IPS-11a (cell line): ENCODE data around the gene PP2D1.
A peak's percentile ranks its signal among the peaks of the same experiment; 100 is the strongest.
"Not testable (repeated sequence)": the region's sequence is repeated elsewhere in the genome, so short reads cannot be mapped to it uniquely, and the experiment has no call there.

Experiments
- H3K4me3 ChIP-seq: one replicate; pipeline ENCODE4 v1.5.1; 2013; ENCODE audit warnings: low read depth, low read length, control low read depth

PP2D1 gene, protein sequence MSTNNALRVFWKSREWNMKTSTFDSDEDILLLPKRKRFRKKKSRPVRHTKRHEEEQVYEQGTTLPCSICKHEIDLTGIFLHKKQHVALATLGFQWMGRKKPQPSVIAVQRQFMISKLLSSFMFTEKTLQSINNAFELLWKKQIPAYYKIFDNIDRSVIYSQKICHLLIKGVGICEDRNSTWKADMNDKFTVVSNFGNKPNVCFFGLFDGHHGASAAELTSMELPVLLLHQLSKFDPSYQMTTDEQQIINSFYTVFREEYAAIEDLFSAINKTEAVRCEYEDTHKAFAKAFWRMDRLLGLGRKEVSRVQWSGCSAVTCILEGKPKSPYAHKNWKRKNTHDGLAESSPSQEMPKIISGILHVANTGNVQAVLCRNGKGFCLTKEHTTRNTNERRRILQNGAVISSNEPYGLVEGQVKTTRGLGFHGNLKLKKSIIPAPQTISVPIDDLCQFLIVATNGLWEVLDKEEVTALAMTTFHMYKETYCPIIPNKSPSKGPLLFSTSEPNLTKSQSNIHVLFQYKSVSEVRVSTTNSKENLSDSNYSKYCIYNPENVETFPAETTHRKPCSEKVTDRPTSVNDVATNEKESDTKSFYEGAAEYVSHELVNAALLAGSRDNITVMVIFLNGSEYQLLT

DNA sequence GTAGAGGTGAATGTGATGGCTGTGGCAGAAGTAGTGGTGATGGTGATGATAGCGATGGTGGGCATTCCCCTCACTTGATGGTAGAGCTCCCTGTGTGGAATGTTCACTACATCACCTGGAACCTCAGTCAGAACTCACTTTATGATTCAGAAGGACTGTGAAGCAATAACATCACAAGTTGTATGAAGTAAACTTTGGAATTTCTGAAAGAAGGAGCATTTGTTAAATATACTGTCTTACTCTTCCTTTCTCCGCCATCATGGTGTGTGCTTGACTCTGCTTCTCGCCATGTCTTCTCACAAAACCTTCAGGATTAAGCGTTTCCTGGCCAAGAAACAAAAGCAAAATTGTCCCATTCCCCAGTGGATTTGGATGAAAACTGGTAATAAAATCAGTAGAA is at the start of gene PP2D1:
Gene PP2D1, minus strand, starts transcription at position 101 of the 400 bp plus-strand sequence. CDS start 192 bp downstream, outside the sequence.
- H3K4me3 ChIP-seq, result no peak within 1 kb of the TSS

DNA sequence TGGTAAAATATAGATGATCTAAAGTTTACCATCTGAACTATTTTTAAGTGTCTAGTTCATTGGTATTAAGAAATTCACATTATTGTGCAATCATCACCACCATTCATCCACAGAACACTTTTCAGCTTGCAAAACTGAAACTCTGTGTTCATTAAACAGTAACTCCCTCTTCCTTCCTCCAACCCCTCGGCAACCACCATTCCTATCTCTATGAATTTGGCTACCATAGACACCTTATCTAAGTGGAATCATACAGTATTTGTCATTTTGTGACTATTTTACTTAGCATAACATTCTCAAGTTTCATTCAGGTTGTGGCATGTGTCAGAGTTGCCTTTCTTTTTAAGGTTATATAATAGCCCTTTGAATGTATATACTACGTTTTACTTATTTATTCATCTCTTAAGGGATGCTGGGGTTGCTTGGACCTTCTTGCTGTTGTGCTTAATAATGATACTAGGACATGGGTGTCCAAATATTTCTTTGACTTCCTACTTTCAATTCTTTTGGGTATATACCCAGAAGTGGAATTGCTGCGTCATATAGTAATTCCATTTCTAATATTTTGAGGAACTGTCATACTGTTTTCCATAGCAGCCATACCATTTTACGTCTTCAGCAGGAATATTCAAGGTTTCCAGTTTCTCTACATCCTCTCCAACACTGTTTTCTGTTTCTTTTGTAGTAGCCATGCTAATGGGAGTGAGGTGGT is 49.1 kb upstream of the PP2D1 start:
- H3K4me3 ChIP-seq, result no peak overlapping the region

DNA sequence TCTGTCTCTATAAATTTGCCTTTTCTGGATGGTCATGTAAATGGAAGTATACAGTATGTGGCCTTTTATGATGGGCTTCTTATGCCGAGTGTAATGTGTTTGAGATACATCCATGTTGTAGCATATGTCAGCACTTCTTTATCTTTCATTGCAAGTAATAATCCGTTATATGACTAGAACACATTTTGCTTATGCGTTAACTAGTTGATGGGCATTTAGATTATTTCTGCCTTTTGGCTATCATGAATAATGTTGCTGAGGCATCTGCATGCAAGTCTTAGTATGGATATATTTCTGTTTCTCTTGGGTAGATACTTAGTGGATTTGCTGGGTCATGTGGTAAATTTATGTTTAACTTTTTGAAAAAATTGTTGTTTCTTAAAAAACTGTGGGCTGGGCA is 47.9 kb upstream of the PP2D1 start:
- no peak overlapping the region for H3K4me3 ChIP-seq

DNA sequence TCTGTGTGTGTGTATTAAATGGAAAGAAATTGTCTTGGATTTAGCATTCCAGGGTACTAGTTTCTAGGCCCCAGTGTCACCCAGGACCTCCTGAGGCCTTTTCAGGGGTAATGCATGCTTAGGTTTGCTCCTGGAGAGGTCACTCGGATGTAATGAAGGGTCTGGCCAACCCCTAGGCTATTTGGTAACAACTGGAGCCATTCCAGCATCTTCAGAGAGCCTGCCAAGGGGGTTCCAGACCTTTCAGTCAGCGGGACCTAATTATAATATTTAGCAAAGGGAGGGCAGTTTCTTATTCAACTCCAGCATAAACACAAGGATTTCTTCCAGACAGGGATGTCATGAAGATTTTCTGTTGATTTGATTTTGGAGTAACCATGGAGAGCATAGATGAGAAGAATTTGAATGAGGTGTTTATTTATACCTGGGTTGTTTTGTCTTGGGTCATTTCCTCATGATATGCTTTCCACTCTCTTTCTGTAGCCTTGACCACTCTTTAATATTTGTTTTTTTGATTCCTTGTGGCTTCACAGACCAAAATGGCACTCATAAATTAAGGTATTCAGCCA is 45.6 kb upstream of the PP2D1 start:
- H3K4me3 ChIP-seq, result no peak overlapping the region

DNA sequence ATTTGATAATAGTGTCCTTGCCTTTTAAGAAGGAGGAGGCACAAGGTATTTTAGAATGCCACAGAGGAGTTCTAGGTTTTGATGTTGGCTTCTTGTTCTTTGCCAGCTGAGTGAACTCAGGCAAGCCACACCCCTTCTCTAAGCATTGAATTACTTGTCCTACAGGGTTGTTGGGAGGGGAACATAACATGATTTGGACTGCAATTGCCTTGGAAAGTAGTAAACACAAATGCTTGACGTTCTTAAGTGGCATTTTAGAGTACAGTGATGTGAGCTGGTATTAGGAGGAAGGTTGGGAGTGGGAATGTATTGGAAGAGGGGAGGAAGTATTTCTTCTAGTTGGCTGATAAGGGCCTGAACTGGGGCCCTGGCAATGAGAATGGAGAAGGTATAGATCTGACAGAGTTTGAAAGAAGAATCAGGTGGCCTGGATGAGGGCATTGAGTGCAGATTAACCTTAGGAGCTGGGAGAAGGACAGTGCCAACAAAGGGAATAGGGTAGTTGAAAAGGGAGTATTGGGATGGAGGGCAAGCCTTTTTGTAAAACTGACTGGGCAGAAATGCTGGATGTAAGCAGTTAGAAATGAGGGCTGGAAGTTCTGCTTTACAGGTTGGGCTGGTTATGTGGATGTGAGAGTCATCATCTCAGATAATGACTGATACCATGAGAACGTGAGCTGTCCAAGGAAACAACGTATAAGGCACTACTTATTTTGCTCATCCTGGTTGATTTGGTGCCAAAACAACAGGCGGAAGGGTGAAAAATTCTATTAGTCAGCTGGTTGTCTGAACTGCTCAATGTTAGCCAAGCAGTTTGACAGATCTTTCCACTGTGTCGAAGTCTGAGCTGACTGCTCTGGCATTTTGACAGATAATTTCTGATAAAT is 44.9 kb upstream of the PP2D1 start:
- no peak overlapping the region for H3K4me3 ChIP-seq

DNA sequence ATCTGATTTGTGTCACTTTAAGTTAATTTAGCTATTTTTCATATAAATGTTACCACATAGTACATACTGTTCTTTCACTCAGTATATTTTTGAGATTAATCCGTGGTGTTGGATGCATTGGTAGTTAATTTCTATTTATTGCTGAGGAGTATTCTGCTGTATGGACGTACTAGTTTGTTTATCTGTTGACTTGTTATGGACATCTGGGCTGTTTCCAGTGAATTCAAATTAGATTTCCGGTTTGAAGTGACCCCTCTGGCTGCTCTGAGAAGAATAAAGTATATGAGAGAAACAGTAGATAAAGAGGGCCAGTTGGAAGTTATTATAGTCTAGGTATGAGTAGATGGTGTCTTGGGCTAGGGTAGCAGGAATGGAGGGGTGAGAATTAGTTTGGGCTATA is 43.8 kb upstream of the PP2D1 start:
- H3K4me3 ChIP-seq, result no peak overlapping the region

DNA sequence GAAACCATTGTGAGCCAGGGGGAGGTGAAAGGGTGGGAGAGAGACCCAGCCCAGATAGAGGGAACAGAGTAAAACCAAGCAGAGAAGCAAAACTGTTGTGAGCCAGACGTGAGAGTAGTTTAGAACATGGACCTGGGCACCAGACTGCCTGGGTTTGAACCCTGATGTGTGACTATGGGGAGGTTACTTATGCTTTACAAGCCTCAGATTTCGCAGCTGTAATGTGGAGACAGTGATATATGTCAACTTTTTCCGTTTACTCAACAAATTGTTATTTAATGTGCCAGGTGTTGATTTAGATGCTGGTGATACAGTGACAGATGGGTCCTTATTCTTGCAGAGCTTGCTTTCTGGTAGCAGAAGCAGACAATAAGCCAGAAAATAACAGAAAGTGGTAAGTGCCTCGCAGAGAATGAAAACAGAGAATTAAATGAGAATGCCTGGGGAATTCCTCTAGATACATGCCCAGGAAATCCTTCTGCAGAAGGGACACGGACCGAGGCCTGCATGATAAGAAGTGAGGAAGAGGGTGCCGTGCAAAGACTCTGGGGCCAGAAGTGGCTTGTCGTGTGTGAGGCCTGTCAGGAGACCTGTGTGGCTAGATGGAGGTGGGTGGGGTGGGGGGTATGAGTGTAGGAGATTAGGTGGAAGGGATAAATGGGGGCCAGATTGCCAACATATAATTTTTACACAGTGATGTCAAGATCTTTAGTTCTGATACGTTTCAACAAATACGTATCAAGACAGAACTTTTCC is 43.1 kb upstream of the PP2D1 start:
- H3K4me3 ChIP-seq, result no peak overlapping the region

- H3K4me3 ChIP-seq, result no peak overlapping the region
Observed at GRCh38 chr3:20054549-20054987, 42.5 kb upstream of the PP2D1 start.

- no peak overlapping the region for H3K4me3 ChIP-seq
Observed at GRCh38 chr3:20052851-20053250, 40.8 kb upstream of the PP2D1 start.

GRCh38 chr3:20051123-20051806 is 39.2 kb upstream of the PP2D1 start:
- no peak overlapping the region for H3K4me3 ChIP-seq

GRCh38 chr3:20047976-20048883 is 36.2 kb upstream of the PP2D1 start:
- no peak overlapping the region for H3K4me3 ChIP-seq

DNA sequence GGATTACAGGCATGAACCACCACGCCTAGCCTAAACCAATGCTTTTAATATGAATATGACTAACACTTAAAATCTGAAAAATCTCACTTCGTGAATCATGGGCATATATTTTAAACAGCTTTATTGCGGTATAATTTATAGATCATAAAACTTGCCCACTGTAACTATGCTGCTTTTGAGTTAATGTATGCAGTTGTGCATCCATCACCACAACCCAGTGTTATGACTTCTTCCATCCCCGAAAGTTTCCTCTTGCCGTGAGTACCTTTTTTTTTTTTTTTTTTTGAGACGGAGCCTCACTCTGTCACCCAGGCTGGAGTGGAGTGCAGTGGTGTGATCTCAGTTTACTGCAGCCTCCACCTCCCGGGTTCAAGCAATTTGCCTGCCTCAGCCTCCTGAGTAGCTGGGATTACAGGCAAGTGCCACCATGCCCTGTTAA is 35.3 kb upstream of the PP2D1 start:
- no peak overlapping the region for H3K4me3 ChIP-seq

GRCh38 chr3:20046556-20046955 is 34.5 kb upstream of the PP2D1 start:
- no peak overlapping the region for H3K4me3 ChIP-seq

GRCh38 chr3:20045141-20045540 is 33.1 kb upstream of the PP2D1 start:
- H3K4me3 ChIP-seq, result not testable (repeated sequence)

DNA sequence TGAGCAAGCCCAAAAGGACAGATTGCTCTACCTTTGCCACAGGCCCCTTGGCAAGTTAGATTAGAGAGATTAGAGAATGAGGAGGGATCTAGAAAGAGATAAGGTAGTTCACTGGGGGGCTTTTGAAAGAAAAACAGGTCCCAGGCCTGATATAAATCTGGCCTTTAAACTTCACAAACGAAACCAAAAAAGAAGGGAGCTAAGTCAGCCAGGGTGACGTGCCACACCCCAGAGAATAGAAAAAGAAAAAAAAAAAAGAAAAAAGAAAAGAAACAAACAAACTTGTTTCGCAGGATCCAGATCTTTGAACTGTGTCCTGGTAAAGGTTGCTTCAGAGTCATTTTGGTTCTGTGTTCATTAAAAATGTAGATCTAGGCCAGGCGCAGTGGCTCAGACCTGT is 31.8 kb upstream of the PP2D1 start:
- H3K4me3 ChIP-seq, result no peak overlapping the region

DNA sequence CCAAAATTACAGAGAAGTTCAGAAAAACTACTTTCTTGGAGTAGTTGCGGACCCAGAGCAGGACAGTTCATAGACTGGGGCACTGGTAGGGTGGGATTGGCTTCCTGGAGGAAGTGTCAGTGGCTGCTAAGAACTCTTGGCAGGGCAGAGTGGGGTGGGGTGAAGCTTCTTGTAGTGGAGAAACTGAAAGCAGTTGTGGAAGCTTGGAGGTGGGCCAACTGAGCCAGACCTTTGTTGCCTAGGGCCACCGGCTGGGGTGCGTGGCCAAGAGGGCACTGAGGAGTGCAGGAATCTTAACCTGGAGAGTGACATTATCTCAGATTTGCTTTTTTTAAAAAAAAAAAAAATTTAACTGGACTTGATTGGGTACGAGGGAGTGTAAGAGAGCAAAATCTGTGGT is 31.3 kb upstream of the PP2D1 start:
- no peak overlapping the region for H3K4me3 ChIP-seq

DNA sequence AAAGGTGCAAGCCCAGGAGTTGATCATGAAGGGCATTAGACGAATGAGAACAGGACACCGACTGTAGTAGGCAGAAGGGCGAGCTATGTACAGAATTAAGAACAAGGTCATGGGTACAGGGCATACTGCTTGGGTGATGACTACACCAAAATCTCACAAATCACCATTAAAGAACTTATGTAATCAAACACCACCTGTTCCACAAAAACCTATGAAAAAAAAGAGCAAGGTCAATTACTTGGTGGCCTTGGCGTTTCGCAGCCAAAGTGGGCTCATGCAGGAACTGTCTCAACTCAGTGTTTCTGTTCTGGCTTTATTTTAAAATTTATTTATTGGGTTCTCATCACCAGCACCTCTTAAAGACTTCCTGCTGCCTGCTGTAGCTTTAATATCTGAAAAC is 30.3 kb upstream of the PP2D1 start:
- no peak overlapping the region for H3K4me3 ChIP-seq

DNA sequence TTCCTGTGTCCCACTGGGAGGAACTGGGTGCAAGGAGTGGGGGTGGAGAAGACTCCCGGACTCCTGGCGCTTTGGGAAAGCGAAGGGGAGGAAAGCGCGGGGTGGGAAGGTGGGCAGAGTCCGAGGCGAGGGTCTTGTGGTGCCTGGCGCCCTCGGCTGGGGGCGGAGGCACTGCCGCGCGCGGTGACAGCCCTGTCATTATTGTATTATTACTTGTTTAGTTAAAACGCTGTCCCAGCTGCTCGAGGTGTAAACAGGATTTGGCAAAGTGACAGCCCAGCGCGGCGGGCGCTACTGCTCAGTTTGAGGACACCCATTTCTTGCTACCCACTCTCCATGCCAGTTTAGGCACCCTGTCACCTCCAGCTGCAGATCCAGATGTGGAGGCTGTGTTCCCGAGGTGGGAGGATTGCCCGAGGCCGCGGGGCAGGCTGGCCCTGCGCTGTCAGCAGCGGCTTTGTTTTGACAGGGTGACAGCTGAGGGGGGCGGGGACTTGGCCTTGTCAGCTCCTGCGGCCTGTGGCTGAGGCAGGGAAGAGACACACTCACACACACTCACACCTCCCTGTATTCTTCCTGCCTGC is 29.2 kb upstream of the PP2D1 start:
- peak overlapping the region; percentile 58 for H3K4me3 ChIP-seq
